ENCODE data around the gene CPNE2. TPM values are rescaled to one million over a fixed set of nuclear protein-coding genes. Genes with fewer than 3 reads are reported as not detected.

CPNE2 gene
- 40.3 TPM for total RNA-seq

DNA sequence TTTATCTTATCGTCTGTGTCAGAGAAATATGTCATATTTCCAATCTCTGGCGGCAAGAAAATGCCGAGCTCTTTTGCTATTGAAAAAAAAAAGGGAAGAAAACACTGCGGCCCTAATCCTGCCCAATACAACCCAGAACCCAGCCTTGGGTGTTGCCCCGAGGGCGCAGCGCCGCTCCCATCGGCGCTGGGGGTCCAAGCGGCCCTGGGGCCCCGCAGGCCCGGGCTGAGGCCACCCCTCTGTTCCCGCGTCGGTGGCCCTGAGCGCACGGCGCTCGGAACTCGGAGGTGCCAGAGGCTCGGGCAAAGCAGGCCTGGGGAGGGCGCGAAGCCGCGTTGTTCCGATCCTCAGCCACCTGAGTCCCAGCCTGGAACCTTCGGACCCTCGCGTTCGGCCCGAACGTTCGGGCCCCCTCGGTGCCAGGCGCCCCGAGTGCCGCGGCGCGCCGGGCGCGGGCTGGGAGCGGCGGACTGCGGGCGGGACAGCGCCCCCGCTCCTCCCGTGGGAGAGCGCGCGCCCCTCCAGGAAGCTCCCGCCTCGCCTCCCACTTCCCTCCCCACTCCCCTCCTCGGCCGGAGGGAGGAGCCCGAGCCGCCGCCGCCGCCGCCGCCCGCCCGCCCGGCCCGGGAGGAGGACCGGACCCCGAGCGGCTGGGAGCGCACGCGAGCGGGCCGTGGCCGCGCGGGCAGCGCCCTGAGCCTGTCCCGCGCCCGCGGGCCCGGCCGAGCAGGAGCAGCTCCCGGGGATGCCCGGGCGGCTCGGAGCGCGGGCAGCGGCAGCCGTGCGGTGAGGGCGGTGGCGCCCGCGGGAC is at the start of gene CPNE2:
CPNE2 (plus strand) TSS at position 609 of the 811 bp plus-strand sequence. CDS start 18,160 bp downstream, outside the sequence.
- TF ChIP-seq, protein P1, sequence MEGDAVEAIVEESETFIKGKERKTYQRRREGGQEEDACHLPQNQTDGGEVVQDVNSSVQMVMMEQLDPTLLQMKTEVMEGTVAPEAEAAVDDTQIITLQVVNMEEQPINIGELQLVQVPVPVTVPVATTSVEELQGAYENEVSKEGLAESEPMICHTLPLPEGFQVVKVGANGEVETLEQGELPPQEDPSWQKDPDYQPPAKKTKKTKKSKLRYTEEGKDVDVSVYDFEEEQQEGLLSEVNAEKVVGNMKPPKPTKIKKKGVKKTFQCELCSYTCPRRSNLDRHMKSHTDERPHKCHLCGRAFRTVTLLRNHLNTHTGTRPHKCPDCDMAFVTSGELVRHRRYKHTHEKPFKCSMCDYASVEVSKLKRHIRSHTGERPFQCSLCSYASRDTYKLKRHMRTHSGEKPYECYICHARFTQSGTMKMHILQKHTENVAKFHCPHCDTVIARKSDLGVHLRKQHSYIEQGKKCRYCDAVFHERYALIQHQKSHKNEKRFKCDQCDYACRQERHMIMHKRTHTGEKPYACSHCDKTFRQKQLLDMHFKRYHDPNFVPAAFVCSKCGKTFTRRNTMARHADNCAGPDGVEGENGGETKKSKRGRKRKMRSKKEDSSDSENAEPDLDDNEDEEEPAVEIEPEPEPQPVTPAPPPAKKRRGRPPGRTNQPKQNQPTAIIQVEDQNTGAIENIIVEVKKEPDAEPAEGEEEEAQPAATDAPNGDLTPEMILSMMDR (IDR thresholded peaks at IDR 0.05), result no peak
- TF ChIP-seq POLR2A (IDR thresholded peaks at IDR 0.05) (peak in 1 of 2 donors; percentile 17), POLR2AphosphoS5 (IDR thresholded peaks at IDR 0.05; ENCODE audit: insufficient read depth in 1 of 2, low read depth in 1 of 2) (no peak)
- H3K4me3 ChIP-seq, result peak within 1 kb of the TSS; percentile 87 to 98
- no peaks in the 10 kb centered on the region for H3K9me3 ChIP-seq
- H3K4me1 ChIP-seq, result peaks cover 37% of the 10 kb centered on the region
- intact Hi-C loops (cut with DNase I), result loop anchor here (5.0 kb wide), 1 partner anchor 75 kb away; no protein-coding TSS in a partner anchor
- DNase-seq (ENCODE audit: extremely low spot score in 2 of 2), result no peak
- H3K27ac ChIP-seq, result peak within 1 kb of the TSS; percentile 93
- H3K27me3 ChIP-seq, result no peaks in the 10 kb centered on the region
- H3K36me3 ChIP-seq, result no peaks in the 10 kb centered on the region

GRCh38 chr16:57043248-57043647 is 49.1 kb upstream of the CPNE2 start:
- Histone ChIP-seq H3K27ac (no peak overlapping the region), H3K9me3 (no peaks in the 10 kb centered on the region), H3K27me3 (no peaks in the 10 kb centered on the region), H3K36me3 (peaks cover 0 to 15% of the 10 kb centered on the region in 2 donors), H3K4me1 (no peaks in the 10 kb centered on the region), H3K4me3 (no peak overlapping the region)
- TF ChIP-seq, protein P1 (IDR thresholded peaks at IDR 0.05), result no peak
- no peak for TF ChIP-seq POLR2AphosphoS5 (IDR thresholded peaks at IDR 0.05; ENCODE audit: insufficient read depth in 1 of 2, low read depth in 1 of 2)
- intact Hi-C loops (cut with DNase I), result loop anchor here (10.0 kb wide), 1 partner anchor 178 kb away; the partner anchor contains the start of gene SLC12A3
- no peak for DNase-seq (ENCODE audit: extremely low spot score in 2 of 2)

GRCh38 chr16:57044931-57045693 is 47.3 kb upstream of the CPNE2 start:
- H3K27ac ChIP-seq, result peak overlapping the region; percentile 20
- no peaks in the 10 kb centered on the region for H3K9me3 ChIP-seq
- no peak for DNase-seq (ENCODE audit: extremely low spot score in 2 of 2)
- H3K4me3 ChIP-seq, result no peak overlapping the region
- H3K36me3 ChIP-seq, result peaks cover 0 to 10% of the 10 kb centered on the region in 2 donors
- H3K4me1 ChIP-seq, result no peaks in the 10 kb centered on the region
- H3K27me3 ChIP-seq, result no peaks in the 10 kb centered on the region
- intact Hi-C loops (cut with DNase I), result loop anchor here (10.0 kb wide), 1 partner anchor 180 kb away; the partner anchor contains the start of gene SLC12A3
- no peak for TF ChIP-seq POLR2AphosphoS5 (IDR thresholded peaks at IDR 0.05; ENCODE audit: insufficient read depth in 1 of 2, low read depth in 1 of 2)
- TF ChIP-seq, protein P1 (IDR thresholded peaks at IDR 0.05), result no peak
- no peak for TF ChIP-seq POLR2A (IDR thresholded peaks at IDR 0.05)

GRCh38 chr16:57045694-57046381 is 46.5 kb upstream of the CPNE2 start:
- H3K27me3 ChIP-seq, result no peaks in the 10 kb centered on the region
- H3K36me3 ChIP-seq, result peaks cover 0 to 9% of the 10 kb centered on the region in 2 donors
- TF ChIP-seq, protein P1 (IDR thresholded peaks at IDR 0.05), result peak in 1 of 3 experiments; percentile 41
- TF ChIP-seq POLR2AphosphoS5 (IDR thresholded peaks at IDR 0.05; ENCODE audit: insufficient read depth in 1 of 2, low read depth in 1 of 2) (peak in 1 of 2 donors; percentile 39), POLR2A (IDR thresholded peaks at IDR 0.05) (no peak)
- peak overlapping the region; percentile 20 for H3K27ac ChIP-seq
- intact Hi-C loops (cut with DNase I), result loop anchor here (10.0 kb wide), 1 partner anchor 181 kb away; the partner anchor contains the start of gene SLC12A3
- no peaks in the 10 kb centered on the region for H3K9me3 ChIP-seq
- no peak for DNase-seq (ENCODE audit: extremely low spot score in 2 of 2)
- H3K4me1 ChIP-seq, result no peaks in the 10 kb centered on the region
- H3K4me3 ChIP-seq, result no peak overlapping the region

Measured in vagina (tissue), 2 donors.